Ramos (cell line): ENCODE measurements around the gene HLA-F.

ENCODE experiments used
- in situ Hi-C: fragments of 300-500 bp; cut with MboI; formaldehyde crosslinking; loops from one replicate; pipeline ENCODE4 v1.14.3; 2022; ENCODE audit warnings: low sequenced_read_pairs; ENCODE audit not compliant: unreplicated experiment

The HLA-F gene

DNA sequence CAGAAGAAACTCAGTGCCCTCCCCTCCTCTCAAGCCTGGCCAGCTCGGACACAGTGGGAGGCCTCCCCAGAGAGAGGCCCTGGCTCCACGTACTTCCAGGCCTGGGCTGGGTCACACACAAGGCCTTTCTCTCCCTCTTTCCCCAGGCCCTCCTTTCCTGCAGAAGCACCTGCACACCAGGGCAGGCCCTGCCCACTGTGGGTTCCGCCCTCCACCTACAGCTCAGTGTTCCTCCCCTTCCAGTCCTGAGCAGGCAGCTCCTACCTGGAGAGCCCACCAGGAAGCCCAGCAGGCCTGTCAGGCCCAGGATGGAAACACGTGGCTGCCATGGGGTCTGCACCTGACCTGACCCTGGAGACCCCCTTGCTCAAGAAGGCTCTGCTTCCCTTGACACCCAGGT, 18.9 kb downstream of the HLA-F start:
- in situ Hi-C loops = no loop called here

- in situ Hi-C loops = no loop called here
These were observed 19.8 kb downstream of the HLA-F start for GRCh38 chr6:29743025-29743424.

DNA sequence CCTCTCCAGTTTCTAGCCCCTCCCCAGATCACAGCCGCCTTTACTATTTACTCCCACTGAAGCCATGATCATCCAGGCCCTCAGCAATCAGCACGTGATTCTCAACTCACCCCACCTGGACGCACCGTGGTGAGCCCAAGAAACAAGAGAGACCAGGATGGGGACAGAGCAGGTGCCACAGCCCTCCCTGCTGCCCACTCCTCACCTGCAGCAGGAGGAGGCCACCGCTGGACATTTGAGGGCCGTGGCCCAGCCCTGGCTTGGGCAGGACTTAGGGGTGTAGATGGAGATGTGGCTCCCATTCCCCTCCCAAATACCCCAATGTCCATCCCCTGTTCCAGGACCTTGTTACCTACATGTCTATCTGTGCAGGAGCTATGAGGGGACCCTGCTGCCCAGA, 20.3 kb downstream of the HLA-F start:
- in situ Hi-C loops = no loop called here

GRCh38 chr6:29744131-29744530, 20.9 kb downstream of the HLA-F start:
- in situ Hi-C loops = no loop called here

DNA sequence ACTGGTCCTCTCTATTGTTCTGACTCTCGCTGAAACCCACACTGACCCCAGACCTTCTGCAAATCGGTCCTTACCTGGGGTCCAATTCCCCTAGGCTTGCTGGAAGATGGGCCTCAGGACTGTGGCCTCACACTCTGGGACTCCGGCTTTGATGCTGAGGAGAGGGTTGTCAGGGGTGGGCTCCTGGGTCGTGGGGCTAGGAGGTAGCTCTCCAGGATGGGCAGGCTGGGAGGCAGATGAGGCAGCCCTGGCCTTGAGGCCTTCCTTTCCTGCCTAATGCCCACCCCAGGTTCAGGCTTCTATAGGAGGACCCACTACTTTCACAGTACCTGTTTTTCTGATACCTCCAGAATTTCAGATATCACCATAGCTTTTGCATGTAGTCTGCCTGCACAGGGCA, 21.4 kb downstream of the HLA-F start:
- in situ Hi-C loops = no loop called here

DNA sequence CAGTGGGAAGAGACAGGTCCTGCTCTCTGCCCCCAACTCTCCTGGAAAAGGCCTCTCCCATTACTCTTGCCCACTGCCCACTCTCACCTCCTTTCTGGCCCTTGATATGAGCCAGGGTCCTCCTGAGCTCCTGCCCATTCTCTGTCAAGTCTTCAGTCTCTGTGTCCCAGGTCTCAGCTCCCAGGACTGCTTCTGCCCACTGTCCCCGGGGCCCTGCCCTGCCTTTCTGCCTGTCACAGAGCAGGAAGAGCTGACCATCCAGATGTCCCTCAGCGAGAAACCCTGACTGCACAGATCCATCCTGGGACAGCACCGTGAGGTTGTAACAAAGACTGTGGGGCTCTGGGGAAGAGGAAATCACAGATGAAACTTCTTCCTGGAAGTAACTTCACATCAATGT, 22.2 kb downstream of the HLA-F start:
- in situ Hi-C loops = no loop called here

DNA sequence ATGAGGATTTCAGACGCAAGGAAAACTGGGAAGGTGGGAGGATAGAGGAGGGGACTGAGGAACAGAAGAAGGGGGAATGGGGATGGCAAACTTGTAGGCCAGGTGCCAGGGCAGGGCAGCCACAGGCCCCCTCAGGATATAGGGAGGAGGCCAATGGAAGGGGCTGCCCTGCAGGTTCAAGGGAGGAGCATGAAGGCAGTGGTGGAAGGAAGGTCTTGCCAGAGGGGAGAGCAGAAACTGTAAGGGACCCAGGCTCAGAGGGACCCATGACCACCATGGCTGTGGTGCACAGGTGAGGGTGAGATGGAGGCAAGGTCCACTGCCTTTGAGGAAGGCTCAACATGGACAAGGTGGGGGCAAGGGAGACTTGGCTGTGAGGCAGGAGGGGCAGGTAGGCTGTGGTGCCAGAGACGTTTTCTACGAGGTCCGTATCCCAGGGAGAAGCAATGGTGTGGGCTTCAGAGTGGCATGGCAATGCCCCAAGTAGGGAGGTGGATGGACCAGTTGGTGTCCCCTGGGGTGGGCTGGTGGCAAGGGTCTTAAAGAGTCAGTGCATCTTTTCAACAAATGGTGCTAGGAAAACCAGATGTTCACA, 22.7 kb downstream of the HLA-F start:
- in situ Hi-C loops = no loop called here

DNA sequence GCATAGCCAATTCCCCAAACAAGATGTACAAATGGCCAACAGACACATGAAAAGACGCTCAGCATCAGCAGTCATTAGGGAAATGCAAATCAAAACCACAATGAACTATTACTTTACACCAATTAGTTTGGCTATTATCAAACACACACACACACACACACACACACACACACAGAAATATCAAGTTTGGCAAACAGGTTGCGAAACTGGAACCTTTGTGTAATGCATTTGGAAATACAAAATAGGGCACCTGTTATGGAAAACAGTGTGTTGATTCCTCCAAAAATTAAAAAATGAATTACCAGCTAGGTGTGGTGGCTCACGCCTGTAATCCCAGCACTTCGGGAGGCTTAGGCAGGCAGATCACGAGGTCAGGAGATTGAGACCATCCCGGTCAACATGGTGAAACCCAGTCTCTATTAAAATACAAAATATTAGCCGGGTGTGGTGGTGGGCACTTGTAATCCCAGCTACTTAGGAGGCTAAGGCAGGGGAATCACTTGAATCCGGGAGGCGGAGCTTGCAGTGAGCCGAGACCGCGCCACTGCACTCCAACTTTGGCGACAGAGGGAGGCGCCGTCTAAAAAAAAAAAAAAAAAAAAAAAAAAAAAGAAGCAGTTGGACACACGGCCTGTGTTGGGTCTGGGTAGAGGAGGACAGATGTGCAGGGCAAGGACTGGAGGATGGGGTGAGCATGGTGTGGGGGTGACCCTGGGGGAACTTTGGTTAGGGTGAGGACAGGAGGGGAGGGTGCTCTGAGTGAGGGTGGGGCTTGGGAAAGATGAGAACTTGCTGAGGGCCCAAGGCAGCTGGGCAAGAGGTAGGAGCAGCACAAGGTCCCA, 23.8 kb downstream of the HLA-F start:
- in situ Hi-C loops = no loop called here

DNA sequence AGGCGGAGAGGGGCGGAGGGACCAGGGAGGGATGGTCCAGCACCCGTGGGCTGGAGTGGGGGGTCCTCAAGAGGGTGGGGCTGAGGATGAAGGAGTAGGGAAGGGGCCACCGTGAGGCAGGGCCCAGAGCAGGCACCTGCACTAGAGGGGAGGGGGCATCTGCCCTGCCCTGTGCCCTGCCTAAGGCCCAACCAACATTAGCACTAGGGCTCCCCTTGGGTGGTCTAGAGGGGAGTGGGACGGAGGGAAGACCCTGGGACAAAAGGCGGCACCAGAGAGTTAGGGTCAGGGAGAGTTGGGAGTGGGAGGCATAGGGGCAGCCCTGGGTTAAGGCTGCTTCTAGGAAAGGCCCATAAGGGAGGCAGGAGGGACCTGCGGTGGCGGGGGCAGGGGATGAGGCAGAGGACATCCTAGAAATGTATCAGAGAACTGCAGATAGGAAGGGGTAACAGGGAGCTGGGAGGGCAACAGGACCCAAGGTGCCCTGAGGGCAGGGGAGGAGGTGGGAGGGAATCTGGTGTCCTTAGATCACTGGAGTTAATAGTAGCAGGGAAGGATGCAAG, 24.5 kb downstream of the HLA-F start:
- in situ Hi-C loops = no loop called here

DNA sequence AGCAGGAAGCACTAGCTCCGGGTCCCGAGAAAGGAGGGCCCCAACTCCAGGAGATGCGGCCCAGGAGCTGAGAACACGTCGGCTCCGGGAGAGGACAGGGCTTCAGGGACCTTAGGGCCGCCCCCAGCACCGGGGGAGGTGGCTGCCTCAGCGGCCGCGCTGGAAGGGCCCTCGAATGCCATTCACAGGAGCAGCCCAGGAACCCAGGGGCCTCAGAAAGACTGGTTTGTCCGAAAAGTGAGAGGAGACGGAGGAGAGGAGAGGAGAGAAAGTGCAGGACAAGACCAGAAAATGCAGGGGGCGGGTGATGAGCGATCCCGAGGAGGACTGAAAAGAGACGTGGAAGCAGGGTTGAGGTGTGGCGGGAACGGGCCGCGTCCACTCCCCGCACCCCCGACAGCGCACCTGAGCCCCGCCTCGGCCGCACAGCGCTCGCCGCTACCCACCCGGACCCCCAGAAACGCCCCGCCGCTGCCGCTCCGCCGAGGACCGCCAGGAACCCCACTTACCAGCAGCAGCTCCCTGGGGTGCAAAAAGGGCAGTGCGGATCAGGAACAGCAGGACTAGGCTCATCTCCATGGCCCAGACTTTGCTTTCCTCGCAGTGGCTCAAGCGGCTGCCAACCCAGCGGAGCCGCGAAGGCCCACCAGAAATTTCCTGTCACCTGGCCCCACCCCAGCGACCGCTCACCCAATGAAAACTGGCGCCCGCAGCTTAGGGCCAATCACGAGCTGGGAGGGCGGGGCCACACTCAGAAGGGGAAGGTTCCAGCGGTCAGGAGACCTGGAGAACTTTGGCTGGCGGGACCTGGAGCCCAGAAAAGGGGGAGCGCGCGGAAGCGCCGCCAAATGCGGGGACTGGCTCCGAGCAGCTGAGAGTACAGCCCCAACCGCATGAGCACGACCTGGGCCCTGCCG, 25.4 kb downstream of the HLA-F start:
- in situ Hi-C loops = no loop called here

GRCh38 chr6:29749308-29749662, 26.1 kb downstream of the HLA-F start:
- in situ Hi-C loops = no loop called here

DNA sequence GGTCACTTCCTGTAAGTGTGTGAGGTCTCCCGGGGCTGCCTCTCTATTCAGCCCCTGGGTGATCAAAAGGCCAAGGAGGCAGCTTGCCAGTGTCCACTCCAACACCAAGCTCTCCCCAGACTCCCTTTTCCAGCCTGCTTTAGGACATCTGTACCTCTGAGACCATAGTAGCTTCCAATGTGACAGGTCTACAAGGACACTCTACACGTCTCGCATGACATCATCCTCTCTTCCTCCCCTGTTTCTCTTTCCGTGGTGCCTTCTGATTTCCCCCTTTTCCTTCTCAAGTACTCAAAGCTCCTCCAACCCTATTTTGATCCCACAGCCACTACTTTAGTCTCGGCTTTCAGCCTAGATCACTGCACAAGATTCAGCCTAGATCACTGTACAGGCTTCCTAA, 26.4 kb downstream of the HLA-F start:
- in situ Hi-C loops = loop anchor here (5.0 kb wide), 1 partner anchor 47 kb away; no protein-coding TSS in a partner anchor

DNA sequence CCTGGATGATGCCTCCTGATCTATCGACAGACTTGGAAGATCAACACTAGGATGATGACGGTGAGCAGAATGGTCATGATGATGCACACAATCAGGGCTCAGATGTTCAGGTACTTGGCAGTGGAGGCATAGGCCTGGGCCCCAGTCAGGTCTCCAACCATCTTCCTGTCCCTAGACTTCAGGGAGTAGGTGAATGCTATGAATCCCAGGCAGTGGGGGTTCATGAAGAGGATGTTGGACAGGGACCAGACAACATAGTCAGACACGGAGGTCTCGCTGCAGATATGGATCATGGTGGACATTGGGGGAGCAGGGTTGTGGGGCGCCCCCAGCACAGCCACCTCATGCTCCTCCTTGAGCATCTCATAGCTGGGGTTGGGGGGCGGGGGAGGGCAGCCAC, 27.5 kb downstream of the HLA-F start:
- in situ Hi-C loops = loop anchor here (5.0 kb wide), 1 partner anchor 48 kb away; no protein-coding TSS in a partner anchor

DNA sequence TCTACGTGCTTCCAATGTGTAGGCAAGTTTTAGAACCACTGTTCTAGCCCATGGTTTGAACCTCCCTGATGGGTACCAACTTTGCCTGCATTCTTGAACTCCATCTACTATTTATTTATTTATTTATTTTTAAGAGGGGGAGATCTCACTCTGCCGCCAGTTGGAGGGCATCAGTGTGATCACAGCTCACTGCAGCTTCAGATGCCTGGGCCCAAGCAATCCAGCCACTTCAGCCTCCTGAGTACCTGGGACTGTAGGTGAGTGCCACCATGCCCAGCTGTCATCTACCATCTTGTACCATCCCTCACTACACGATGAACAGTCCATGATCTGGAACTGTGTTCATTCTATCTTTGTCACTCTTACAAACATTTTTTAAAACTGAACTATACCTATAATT, 28.2 kb downstream of the HLA-F start:
- in situ Hi-C loops = loop anchor here (5.0 kb wide), 1 partner anchor 49 kb away; no protein-coding TSS in a partner anchor

DNA sequence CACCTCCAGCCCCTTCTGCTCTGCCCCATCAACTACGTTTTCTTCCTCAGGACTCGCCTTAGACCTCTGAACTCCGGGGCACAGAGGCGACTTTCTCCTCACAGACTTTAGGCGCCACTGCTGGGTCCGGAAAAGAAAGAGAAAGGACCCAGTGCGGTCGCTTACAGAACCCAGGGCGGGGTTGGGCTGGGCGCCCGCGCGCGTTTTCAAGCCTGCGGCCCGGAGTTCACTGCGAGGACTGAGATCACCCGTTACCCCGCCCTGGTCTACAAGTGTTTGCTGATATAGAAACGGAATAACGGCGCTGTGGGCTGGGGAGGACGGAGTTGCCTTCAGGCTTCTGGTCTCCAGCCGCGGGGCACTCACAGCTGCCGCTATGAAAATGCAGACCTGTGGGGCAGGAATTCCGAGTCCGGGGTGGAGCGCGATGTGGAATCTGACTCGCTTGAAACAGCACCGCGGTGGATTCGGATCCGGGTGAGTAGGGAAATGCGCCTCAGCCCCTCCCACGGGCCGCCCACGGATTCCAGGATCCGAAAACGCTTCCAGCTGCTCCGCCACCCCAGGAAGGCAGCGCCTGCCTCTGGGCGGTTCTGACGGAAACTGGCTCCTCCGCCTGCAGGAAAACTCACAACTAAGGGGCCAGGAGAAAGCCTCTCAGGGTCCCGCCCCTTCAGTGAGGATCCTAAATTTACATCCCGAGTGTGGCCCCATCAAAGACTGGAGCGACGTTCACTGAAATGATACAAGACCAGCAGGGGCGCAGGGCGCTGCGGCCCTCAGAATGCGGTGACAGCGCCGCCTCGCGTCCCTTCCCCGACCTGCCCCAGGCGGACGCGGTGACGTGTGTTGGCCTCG, 29.4 kb downstream of the HLA-F start:
- in situ Hi-C loops = loop anchor here (5.0 kb wide), 1 partner anchor 50 kb away; no protein-coding TSS in a partner anchor

DNA sequence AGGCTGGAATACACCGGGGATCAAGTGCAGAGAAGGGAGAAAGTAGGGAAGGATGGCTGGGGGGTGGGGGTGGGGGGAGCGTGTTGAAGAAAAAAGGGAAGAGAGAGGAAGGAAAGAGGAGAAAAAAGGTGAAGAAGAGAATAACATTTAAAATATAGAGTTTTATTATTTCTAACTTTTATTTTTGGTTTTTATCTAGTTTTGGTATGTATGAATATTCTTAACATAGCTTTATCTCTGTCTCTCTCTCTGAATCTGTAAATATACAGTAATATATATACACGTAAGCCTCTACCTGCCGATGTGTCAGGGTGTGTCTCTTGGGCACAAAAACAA, 30.0 kb downstream of the HLA-F start:
- in situ Hi-C loops = loop anchor here (5.0 kb wide), 1 partner anchor 51 kb away; no protein-coding TSS in a partner anchor

GRCh38 chr6:29755295-29755871, 32.1 kb downstream of the HLA-F start:
- in situ Hi-C loops = no loop called here

- in situ Hi-C loops = no loop called here
These were observed 34.0 kb downstream of the HLA-F start for GRCh38 chr6:29757282-29757681.

- in situ Hi-C loops = no loop called here
These were observed 34.6 kb downstream of the HLA-F start for GRCh38 chr6:29757701-29758293.
